Gastrocnemius medialis (tissue), 4 donors: ENCODE data around the gene STXBP4.

Experiments used
- CTCF ChIP-seq, 5 experiments: fragments of 450-650 bp in 3 of 5; fragments of 200-600 bp in 2 of 5; sonication (generic) in 2 of 5; IDR thresholded peaks in 4 of 5; conservative IDR thresholded peaks in 1 of 5; 1 replicate in 4 of 5; 2 replicates in 1 of 5; pipeline ENCODE4 v1.5.1; 2016 to 2019; ENCODE audit warnings: antibody characterized with exemption in 5 of 5, mild to moderate bottlenecking in 3 of 5, moderate library complexity in 3 of 5
- POLR2A ChIP-seq, 2 donors: fragments of 450-650 bp; IDR thresholded peaks; one replicate each; pipeline ENCODE4 v1.6.1; 2017; ENCODE audit warnings: antibody characterized with exemption in 2 of 2, mild to moderate bottlenecking in 2 of 2, moderate library complexity in 2 of 2

GRCh38 chr17:55110521-55110920 is 142.0 kb downstream of the STXBP4 start:
- no peak for TF ChIP-seq CTCF (IDR thresholded peaks at IDR 0.05 in 4 of 5, conservative IDR thresholded peaks at IDR 0.05 in 1 of 5)
- TF ChIP-seq POLR2A (IDR thresholded peaks at IDR 0.05) = no peak
